Fibroblast of lung (primary cell): ENCODE data around the gene THOP1. TPM values are rescaled to one million over a fixed set of nuclear protein-coding genes. Genes with fewer than 3 reads are reported as not detected.

Experiments used
- DNase-seq, 2 donors: peaks; one replicate each; pipeline versions ENCODE4 v3.0.0 to v3.0.0-alpha.2; 2010; ENCODE audit warnings: low read depth in 2 of 2
- H2AFZ ChIP-seq: 2 replicates; pipeline ENCODE4 v1.5.1; 2012; ENCODE audit warnings: low read length, control low read depth, inconsistent platforms
- H3K27ac ChIP-seq: 2 replicates; pipeline ENCODE4 v1.5.1; 2011; ENCODE audit warnings: low read length, control low read depth; ENCODE audit not compliant: insufficient read depth
- H3K27me3 ChIP-seq: 2 replicates; pipeline ENCODE4 v1.5.1; 2011; ENCODE audit warnings: mild to moderate bottlenecking, low read length; ENCODE audit not compliant: control insufficient read depth, insufficient read depth
- H3K36me3 ChIP-seq: 2 replicates; pipeline ENCODE4 v1.5.1; 2011; ENCODE audit warnings: low read length; ENCODE audit not compliant: control insufficient read depth, insufficient read depth
- H3K4me1 ChIP-seq: 2 replicates; pipeline ENCODE4 v1.5.1; 2011; ENCODE audit warnings: low read length; ENCODE audit not compliant: control insufficient read depth, insufficient read depth; ENCODE audit errors: extremely low read depth
- H3K4me2 ChIP-seq: 2 replicates; pipeline ENCODE4 v1.5.1; 2011; ENCODE audit warnings: low read length, control low read depth; ENCODE audit not compliant: insufficient read depth; ENCODE audit errors: extremely low read depth
- H3K4me3 ChIP-seq, 4 experiments: fragments of 200-600 bp in 1 of 4; sonication (generic) in 1 of 4; replicated peaks in 1 of 4; 2 replicates each; pipeline ENCODE4 v1.5.1; 2011 to 2016; ENCODE audit warnings: low read length in 4 of 4, low read depth in 3 of 4, mild to moderate bottlenecking in 3 of 4, control low read depth in 2 of 4, inconsistent platforms in 1 of 4, mixed read lengths in 1 of 4; ENCODE audit not compliant: insufficient read depth in 1 of 4; ENCODE audit errors: control extremely low read depth in 1 of 4
- H3K79me2 ChIP-seq: 2 replicates; pipeline ENCODE4 v1.5.1; 2012; ENCODE audit warnings: mild to moderate bottlenecking, low read length, inconsistent platforms; ENCODE audit not compliant: control insufficient read depth, insufficient read depth
- H3K9ac ChIP-seq: 2 replicates; pipeline ENCODE4 v1.5.1; 2011; ENCODE audit warnings: mild to moderate bottlenecking, low read length, control low read depth; ENCODE audit not compliant: insufficient read depth
- H3K9me3 ChIP-seq: 2 replicates; pipeline ENCODE4 v1.5.1; 2012; ENCODE audit warnings: low read depth, low read length; ENCODE audit not compliant: control insufficient read depth, insufficient read depth
- H4K20me1 ChIP-seq: 2 replicates; pipeline ENCODE4 v1.5.1; 2011; ENCODE audit warnings: low read length; ENCODE audit not compliant: control insufficient read depth, insufficient read depth; ENCODE audit errors: extremely low read depth
- EZH2 ChIP-seq: IDR thresholded peaks from 2 replicates; pipeline ENCODE4 v1.5.1; 2012; ENCODE audit warnings: low read length, control low read depth, mild to moderate bottlenecking; ENCODE audit errors: missing control alignments
- polyA plus RNA-seq, 2 donors: library from polyadenylated mRNA; depleted of rRNA in 1 of 2; stranded (reverse) in 1 of 2; unstranded in 1 of 2; fragments of >200 nt; gene quantifications; 2 replicates each; pipeline ENCODE4 v1.2.1, GENCODE V29; 2011 to 2012; ENCODE audit warnings: missing spikeins in 1 of 2
- total RNA-seq: library from RNA; depleted of rRNA; stranded (reverse); fragments of >200 nt; gene quantifications from 2 replicates; pipeline ENCODE4 v1.2.1, GENCODE V29; 2014
- TF ChIP-seq, protein P1 (sequence below), 2 donors: IDR thresholded peaks in 1 of 2; conservative IDR thresholded peaks in 1 of 2; 1 replicate in 1 of 2; 2 replicates in 1 of 2; pipeline ENCODE4 v1.5.1; 2011 to 2012; ENCODE audit warnings: low read length in 2 of 2, control low read depth in 1 of 2, inconsistent platforms in 1 of 2, low read depth in 1 of 2, mild to moderate bottlenecking in 1 of 2

Gene THOP1
- total and polyA plus RNA-seq, 2 donors (not counting 1 experiment from before 2014, with no cell fraction given): 23.6 to 49.5 TPM

DNA sequence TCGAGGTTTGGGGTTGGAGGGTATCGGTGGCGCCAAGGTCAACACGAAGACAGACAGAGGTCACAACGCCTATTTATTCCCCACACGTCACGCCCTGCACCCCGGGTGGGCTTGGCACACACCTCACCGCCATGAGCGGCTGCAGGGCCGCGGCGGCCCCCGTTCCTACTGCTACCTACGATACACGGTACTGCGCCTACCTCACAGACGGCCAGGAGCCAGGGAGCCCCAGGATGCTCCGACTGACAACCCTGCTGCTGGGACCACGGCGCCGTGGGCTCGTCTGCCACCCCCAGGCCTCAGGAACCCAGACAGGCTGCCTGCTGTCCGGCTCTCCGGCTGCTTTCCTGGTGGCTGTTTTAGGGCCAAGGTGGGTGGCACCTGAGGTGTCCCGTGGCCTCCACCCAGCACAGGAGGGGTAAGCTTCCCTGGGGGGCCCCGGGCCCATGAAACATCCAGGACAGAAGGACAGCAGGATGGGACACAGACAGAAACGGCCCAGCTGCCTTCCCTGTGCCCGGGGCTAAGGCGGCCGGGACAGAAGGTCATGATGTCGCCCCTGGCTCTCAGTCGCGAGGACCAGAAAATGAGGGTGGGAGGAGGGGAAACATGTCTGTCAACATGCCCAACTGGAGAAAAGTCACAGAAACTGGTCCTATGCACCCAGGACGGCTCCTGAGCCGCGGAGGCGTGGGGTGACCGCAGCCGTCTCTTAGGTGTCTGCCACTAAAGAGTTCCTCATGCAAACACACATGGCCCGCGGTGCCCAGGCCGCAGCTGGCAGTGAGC is 30.4 kb upstream of the THOP1 start:
- no peak overlapping the region for H3K4me3 ChIP-seq
- no peak overlapping the region for H3K9ac ChIP-seq
- no peak for DNase-seq
- no peaks in the 10 kb centered on the region for H4K20me1 ChIP-seq
- no peaks in the 10 kb centered on the region for H3K27me3 ChIP-seq
- H3K4me1 ChIP-seq: no peaks in the 10 kb centered on the region
- no peaks in the 10 kb centered on the region for H3K79me2 ChIP-seq
- peaks cover 23% of the 10 kb centered on the region for H3K36me3 ChIP-seq
- no peak overlapping the region for H3K4me2 ChIP-seq
- H3K9me3 ChIP-seq: no peaks in the 10 kb centered on the region
- no peak overlapping the region for H2AFZ ChIP-seq
- TF ChIP-seq EZH2: no peak
- no peak overlapping the region for H3K27ac ChIP-seq

DNA sequence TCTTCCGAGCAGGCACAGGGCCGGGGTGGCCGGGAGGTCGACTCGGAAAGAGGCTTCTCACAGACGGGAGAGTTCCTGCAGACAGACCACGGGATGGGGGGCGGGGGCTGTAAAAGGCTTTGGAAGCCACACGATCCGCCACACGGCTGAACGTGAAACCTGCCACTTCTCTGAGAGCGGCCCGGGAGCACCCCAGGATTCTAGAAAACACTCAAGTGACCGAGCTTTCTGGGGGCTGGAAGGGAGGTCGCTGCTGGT is 29.9 kb upstream of the THOP1 start:
- Histone ChIP-seq H3K9me3 (no peaks in the 10 kb centered on the region), H3K27ac (no peak overlapping the region), H3K4me2 (no peak overlapping the region), H3K79me2 (no peaks in the 10 kb centered on the region), H3K9ac (no peak overlapping the region), H3K27me3 (no peaks in the 10 kb centered on the region), H3K36me3 (peaks cover 23% of the 10 kb centered on the region), H3K4me3 (no peak overlapping the region), H3K4me1 (no peaks in the 10 kb centered on the region), H2AFZ (no peak overlapping the region), H4K20me1 (no peaks in the 10 kb centered on the region)
- TF ChIP-seq, protein P1, sequence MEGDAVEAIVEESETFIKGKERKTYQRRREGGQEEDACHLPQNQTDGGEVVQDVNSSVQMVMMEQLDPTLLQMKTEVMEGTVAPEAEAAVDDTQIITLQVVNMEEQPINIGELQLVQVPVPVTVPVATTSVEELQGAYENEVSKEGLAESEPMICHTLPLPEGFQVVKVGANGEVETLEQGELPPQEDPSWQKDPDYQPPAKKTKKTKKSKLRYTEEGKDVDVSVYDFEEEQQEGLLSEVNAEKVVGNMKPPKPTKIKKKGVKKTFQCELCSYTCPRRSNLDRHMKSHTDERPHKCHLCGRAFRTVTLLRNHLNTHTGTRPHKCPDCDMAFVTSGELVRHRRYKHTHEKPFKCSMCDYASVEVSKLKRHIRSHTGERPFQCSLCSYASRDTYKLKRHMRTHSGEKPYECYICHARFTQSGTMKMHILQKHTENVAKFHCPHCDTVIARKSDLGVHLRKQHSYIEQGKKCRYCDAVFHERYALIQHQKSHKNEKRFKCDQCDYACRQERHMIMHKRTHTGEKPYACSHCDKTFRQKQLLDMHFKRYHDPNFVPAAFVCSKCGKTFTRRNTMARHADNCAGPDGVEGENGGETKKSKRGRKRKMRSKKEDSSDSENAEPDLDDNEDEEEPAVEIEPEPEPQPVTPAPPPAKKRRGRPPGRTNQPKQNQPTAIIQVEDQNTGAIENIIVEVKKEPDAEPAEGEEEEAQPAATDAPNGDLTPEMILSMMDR (conservative IDR thresholded peaks at IDR 0.05 in 1 of 2, IDR thresholded peaks at IDR 0.05 in 1 of 2; ENCODE audit: low read depth in 1 of 2, low read length in 2 of 2): no peak
- TF ChIP-seq EZH2: no peak
- DNase-seq: no peak

DNA sequence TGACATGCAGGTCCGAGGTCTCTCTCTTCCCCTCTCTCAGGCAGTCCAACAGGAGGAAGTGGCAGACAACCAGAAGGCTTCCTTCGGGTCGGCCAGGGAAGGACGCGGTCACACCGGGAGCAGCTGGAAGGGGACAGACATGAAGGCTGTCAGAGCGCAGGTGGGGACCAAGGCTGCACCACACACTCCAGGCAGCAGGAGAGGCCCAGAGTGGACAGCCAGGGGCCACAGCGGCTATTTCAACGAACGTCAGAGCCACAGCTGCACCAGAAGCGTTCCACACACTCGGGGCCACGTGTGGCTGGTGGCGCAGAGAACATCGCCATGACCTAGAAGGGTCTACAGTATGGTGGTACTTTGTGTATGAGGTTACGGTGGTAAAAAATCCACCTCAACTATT is 29.5 kb upstream of the THOP1 start:
- no peak overlapping the region for H2AFZ ChIP-seq
- no peak for DNase-seq
- no peaks in the 10 kb centered on the region for H3K4me1 ChIP-seq
- no peak overlapping the region for H3K4me2 ChIP-seq
- H4K20me1 ChIP-seq: no peaks in the 10 kb centered on the region
- no peak for TF ChIP-seq EZH2
- TF ChIP-seq, protein P1 (conservative IDR thresholded peaks at IDR 0.05 in 1 of 2, IDR thresholded peaks at IDR 0.05 in 1 of 2; ENCODE audit: low read depth in 1 of 2, low read length in 2 of 2): no peak
- H3K79me2 ChIP-seq: no peaks in the 10 kb centered on the region
- no peaks in the 10 kb centered on the region for H3K27me3 ChIP-seq
- H3K9me3 ChIP-seq: no peaks in the 10 kb centered on the region
- no peak overlapping the region for H3K27ac ChIP-seq
- H3K9ac ChIP-seq: no peak overlapping the region
- H3K4me3 ChIP-seq: no peak overlapping the region
- H3K36me3 ChIP-seq: peaks cover 25% of the 10 kb centered on the region
